Inferior parietal cortex (tissue), 1 donor: ENCODE data around the gene BID.
"Not testable (repeated sequence)": the region's sequence is repeated elsewhere in the genome, so short reads cannot be mapped to it uniquely, and the experiment has no call there.

Experiments
- DNase-seq: peaks from one replicate; pipeline ENCODE4 v3.0.0-alpha.2; 2016; ENCODE audit errors: extremely low spot score

Gene BID

GRCh38 chr22:17705546-17705945 lies 68.7 kb downstream of the BID start:
- no peak for DNase-seq

- DNase-seq: no peak
Measured at GRCh38 chr22:17703811-17704210, 70.5 kb downstream of the BID start.

GRCh38 chr22:17700778-17701177 lies 73.5 kb downstream of the BID start:
- no peak for DNase-seq

GRCh38 chr22:17699696-17700340 lies 74.5 kb downstream of the BID start:
- DNase-seq: no peak

GRCh38 chr22:17698948-17699347 lies 75.3 kb downstream of the BID start:
- no peak for DNase-seq

GRCh38 chr22:17698276-17698675 lies 76.0 kb downstream of the BID start:
- DNase-seq: not testable (repeated sequence)

- not testable (repeated sequence) for DNase-seq
Measured at GRCh38 chr22:17697196-17697595, 77.1 kb downstream of the BID start.

GRCh38 chr22:17695986-17696385 lies 78.3 kb downstream of the BID start:
- DNase-seq: no peak

- DNase-seq: no peak
Measured at GRCh38 chr22:17694752-17695151, 79.5 kb downstream of the BID start.

- no peak for DNase-seq
Measured at GRCh38 chr22:17694193-17694592, 80.1 kb downstream of the BID start.

- DNase-seq: no peak
Measured at GRCh38 chr22:17692841-17693240, 81.4 kb downstream of the BID start.

GRCh38 chr22:17684245-17684644 lies 90.0 kb downstream of the BID start:
- no peak for DNase-seq
